HCT116 (cell line): Measurements from ENCODE around the gene SORBS1.

ENCODE experiments used
- EZH2 ChIP-seq: fragments of 200-600 bp; sonication (generic); IDR thresholded peaks from 2 replicates; pipeline ENCODE4 v1.6.1; 2017; ENCODE audit warnings: antibody characterized with exemption, mixed run types
- POLR2A ChIP-seq: IDR thresholded peaks from 2 replicates; pipeline ENCODE4 v1.7.0; 2011; ENCODE audit warnings: borderline replicate concordance; ENCODE audit not compliant: insufficient read depth, insufficient read length; ENCODE audit errors: extremely low read depth
- POLR2AphosphoS5 ChIP-seq: IDR thresholded peaks from 2 replicates; pipeline ENCODE4 v1.6.1; 2011; ENCODE audit warnings: mild to moderate bottlenecking, low read depth, low read length, moderate library complexity
- SIN3A ChIP-seq: IDR thresholded peaks from 2 replicates; pipeline ENCODE4 v1.6.1; 2012; ENCODE audit warnings: low read depth
- SP1 ChIP-seq: IDR thresholded peaks from 2 replicates; pipeline ENCODE4 v1.6.1; 2012; ENCODE audit warnings: low read depth
- SRF ChIP-seq: IDR thresholded peaks from 2 replicates; pipeline ENCODE4 v1.6.1; 2012; ENCODE audit warnings: low read depth
- YY1 ChIP-seq: IDR thresholded peaks from 2 replicates; pipeline ENCODE4 v1.6.1; 2011; ENCODE audit warnings: low read length, low read depth, moderate library complexity, mild to moderate bottlenecking; ENCODE audit not compliant: insufficient replicate concordance; ENCODE audit errors: extremely low read depth
- ZNF274 ChIP-seq: fragments of 200-500 bp; sonication (Bioruptor generic); IDR thresholded peaks from 2 replicates; pipeline ENCODE4 v1.6.1; 2014; ENCODE audit warnings: mild to moderate bottlenecking, low read depth, low read length, inconsistent platforms
- TF ChIP-seq, protein P1 (sequence below), 3 experiments: fragments of 200-600 bp in 1 of 3; sonication (generic) in 1 of 3; IDR thresholded peaks in 2 of 3; conservative IDR thresholded peaks in 1 of 3; 2 replicates each; pipeline ENCODE4 v1.5.1; 2012 to 2017; ENCODE audit warnings: low read depth in 2 of 3, low read length in 2 of 3, antibody characterized with exemption in 1 of 3, borderline replicate concordance in 1 of 3, control low read depth in 1 of 3, mild to moderate bottlenecking in 1 of 3, mixed read lengths in 1 of 3, mixed run types in 1 of 3, moderate library complexity in 1 of 3; ENCODE audit not compliant: insufficient read depth in 1 of 3
- TF ChIP-seq, protein P2 (sequence below): IDR thresholded peaks from 2 replicates; pipeline ENCODE4 v1.6.1; 2011; ENCODE audit warnings: mild to moderate bottlenecking, low read length, moderate library complexity; ENCODE audit not compliant: insufficient replicate concordance; ENCODE audit errors: extremely low read depth
- TF ChIP-seq, protein P3 (sequence below): IDR thresholded peaks from 2 replicates; pipeline ENCODE4 v1.6.1; 2012
- TF ChIP-seq, protein P4 (sequence below): IDR thresholded peaks from 2 replicates; pipeline ENCODE4 v1.6.1; 2012

DNA sequence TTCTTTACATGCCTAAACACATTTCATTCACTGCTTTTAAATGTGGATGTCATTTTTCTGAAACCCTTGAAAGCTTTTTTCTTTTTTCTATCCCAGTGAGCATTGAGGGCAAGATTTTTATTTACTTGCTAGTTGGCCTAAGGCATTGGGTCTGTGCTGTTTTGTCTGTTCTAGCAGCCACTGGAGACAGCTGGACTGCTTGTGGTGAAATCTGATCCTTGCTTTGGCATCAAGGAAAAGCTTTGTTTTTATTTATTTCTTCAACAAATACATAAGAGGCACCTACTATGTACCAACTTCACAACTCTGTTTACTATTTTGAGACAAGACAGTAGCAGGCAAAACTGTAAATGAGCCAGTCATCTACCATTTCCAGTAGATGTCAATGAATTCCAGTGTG, 241.9 kb downstream of the SORBS1 start:
- TF ChIP-seq, protein P1, sequence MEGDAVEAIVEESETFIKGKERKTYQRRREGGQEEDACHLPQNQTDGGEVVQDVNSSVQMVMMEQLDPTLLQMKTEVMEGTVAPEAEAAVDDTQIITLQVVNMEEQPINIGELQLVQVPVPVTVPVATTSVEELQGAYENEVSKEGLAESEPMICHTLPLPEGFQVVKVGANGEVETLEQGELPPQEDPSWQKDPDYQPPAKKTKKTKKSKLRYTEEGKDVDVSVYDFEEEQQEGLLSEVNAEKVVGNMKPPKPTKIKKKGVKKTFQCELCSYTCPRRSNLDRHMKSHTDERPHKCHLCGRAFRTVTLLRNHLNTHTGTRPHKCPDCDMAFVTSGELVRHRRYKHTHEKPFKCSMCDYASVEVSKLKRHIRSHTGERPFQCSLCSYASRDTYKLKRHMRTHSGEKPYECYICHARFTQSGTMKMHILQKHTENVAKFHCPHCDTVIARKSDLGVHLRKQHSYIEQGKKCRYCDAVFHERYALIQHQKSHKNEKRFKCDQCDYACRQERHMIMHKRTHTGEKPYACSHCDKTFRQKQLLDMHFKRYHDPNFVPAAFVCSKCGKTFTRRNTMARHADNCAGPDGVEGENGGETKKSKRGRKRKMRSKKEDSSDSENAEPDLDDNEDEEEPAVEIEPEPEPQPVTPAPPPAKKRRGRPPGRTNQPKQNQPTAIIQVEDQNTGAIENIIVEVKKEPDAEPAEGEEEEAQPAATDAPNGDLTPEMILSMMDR (IDR thresholded peaks at IDR 0.05 in 2 of 3, conservative IDR thresholded peaks at IDR 0.05 in 1 of 3; ENCODE audit: borderline replicate concordance in 1 of 3, insufficient read depth in 1 of 3, low read depth in 2 of 3, low read length in 2 of 3) = no peak
- no peak for TF ChIP-seq SIN3A
- no peak for TF ChIP-seq POLR2AphosphoS5
- TF ChIP-seq, protein P2, sequence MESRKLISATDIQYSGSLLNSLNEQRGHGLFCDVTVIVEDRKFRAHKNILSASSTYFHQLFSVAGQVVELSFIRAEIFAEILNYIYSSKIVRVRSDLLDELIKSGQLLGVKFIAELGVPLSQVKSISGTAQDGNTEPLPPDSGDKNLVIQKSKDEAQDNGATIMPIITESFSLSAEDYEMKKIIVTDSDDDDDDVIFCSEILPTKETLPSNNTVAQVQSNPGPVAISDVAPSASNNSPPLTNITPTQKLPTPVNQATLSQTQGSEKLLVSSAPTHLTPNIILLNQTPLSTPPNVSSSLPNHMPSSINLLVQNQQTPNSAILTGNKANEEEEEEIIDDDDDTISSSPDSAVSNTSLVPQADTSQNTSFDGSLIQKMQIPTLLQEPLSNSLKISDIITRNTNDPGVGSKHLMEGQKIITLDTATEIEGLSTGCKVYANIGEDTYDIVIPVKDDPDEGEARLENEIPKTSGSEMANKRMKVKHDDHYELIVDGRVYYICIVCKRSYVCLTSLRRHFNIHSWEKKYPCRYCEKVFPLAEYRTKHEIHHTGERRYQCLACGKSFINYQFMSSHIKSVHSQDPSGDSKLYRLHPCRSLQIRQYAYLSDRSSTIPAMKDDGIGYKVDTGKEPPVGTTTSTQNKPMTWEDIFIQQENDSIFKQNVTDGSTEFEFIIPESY = no peak
- TF ChIP-seq YY1 = no peak
- no peak for TF ChIP-seq ZNF274
- no peak for TF ChIP-seq EZH2
- TF ChIP-seq SP1 = no peak
- no peak for TF ChIP-seq POLR2A
- TF ChIP-seq, protein P3, sequence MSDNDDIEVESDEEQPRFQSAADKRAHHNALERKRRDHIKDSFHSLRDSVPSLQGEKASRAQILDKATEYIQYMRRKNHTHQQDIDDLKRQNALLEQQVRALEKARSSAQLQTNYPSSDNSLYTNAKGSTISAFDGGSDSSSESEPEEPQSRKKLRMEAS = no peak
- TF ChIP-seq, protein P4, sequence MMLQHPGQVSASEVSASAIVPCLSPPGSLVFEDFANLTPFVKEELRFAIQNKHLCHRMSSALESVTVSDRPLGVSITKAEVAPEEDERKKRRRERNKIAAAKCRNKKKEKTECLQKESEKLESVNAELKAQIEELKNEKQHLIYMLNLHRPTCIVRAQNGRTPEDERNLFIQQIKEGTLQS = no peak
- TF ChIP-seq SRF = no peak
